ENCODE data around the gene DFFB.
"Not testable (repeated sequence)": the region's sequence is repeated elsewhere in the genome, so short reads cannot be mapped to it uniquely, and the experiment has no call there.

The DFFB gene

GRCh38 chr1:3915551-3916121 lies 58.4 kb downstream of the DFFB start:
- no peaks in the 10 kb centered on the region for H3K9me3 Mint-ChIP-seq
- H3K4me1 Mint-ChIP-seq (ENCODE audit: low read depth in 2 of 2): peaks cover 5 to 7% of the 10 kb centered on the region in 2 donors
- no peaks in the 10 kb centered on the region for H3K36me3 Mint-ChIP-seq (ENCODE audit: insufficient read depth)
- DNase-seq (no peak), ATAC-seq (replicated peaks) (no peak)
- H3K4me3 Mint-ChIP-seq: no peak overlapping the region
- no peak overlapping the region for H3K27ac Mint-ChIP-seq
- H3K27me3 Mint-ChIP-seq: peaks cover 22 to 49% of the 10 kb centered on the region in 2 donors

GRCh38 chr1:3917761-3918160 lies 60.5 kb downstream of the DFFB start:
- DNase-seq (no peak), ATAC-seq (replicated peaks) (no peak)
- H3K4me1 Mint-ChIP-seq (ENCODE audit: low read depth in 2 of 2): peaks cover 2 to 3% of the 10 kb centered on the region in 2 donors
- no peak overlapping the region for H3K4me3 Mint-ChIP-seq
- H3K27me3 Mint-ChIP-seq: peaks cover 22 to 48% of the 10 kb centered on the region in 2 donors
- no peak overlapping the region for H3K27ac Mint-ChIP-seq
- no peaks in the 10 kb centered on the region for H3K9me3 Mint-ChIP-seq
- H3K36me3 Mint-ChIP-seq (ENCODE audit: insufficient read depth): no peaks in the 10 kb centered on the region

GRCh38 chr1:3918359-3918758 lies 61.1 kb downstream of the DFFB start:
- H3K36me3 Mint-ChIP-seq (ENCODE audit: insufficient read depth); H3K4me1 Mint-ChIP-seq (ENCODE audit: low read depth in 2 of 2); H3K4me3 Mint-ChIP-seq; ATAC-seq (replicated peaks); H3K9me3 Mint-ChIP-seq; DNase-seq; H3K27ac Mint-ChIP-seq: not testable (repeated sequence)
- peaks cover 22 to 50% of the 10 kb centered on the region in 2 donors for H3K27me3 Mint-ChIP-seq

GRCh38 chr1:3918966-3919611 lies 61.8 kb downstream of the DFFB start:
- Mint-ChIP-seq H3K4me3 (no peak overlapping the region), H3K9me3 (no peaks in the 10 kb centered on the region), H3K27me3 (peaks cover 22 to 57% of the 10 kb centered on the region in 2 donors), H3K36me3 (ENCODE audit: insufficient read depth) (no peaks in the 10 kb centered on the region), H3K4me1 (ENCODE audit: low read depth in 2 of 2) (peaks cover 2 to 3% of the 10 kb centered on the region in 2 donors), H3K27ac (no peak overlapping the region)
- DNase-seq (no peak), ATAC-seq (replicated peaks) (no peak)

- H3K4me3 Mint-ChIP-seq: no peak overlapping the region
- no peak overlapping the region for H3K27ac Mint-ChIP-seq
- H3K36me3 Mint-ChIP-seq (ENCODE audit: insufficient read depth): no peaks in the 10 kb centered on the region
- H3K27me3 Mint-ChIP-seq: peaks cover 22 to 57% of the 10 kb centered on the region in 2 donors
- DNase-seq (no peak), ATAC-seq (replicated peaks) (no peak)
- peaks cover 2 to 3% of the 10 kb centered on the region in 2 donors for H3K4me1 Mint-ChIP-seq (ENCODE audit: low read depth in 2 of 2)
- no peaks in the 10 kb centered on the region for H3K9me3 Mint-ChIP-seq
These were observed 62.4 kb downstream of the DFFB start for GRCh38 chr1:3919706-3920105.

- H3K27me3 Mint-ChIP-seq: peaks cover 13 to 56% of the 10 kb centered on the region in 2 donors
- H3K27ac Mint-ChIP-seq: no peak overlapping the region
- H3K4me3 Mint-ChIP-seq: peak overlapping the region in 1 of 2 donors; percentile 31
- no peak for ATAC-seq (replicated peaks)
- DNase-seq: no peak
- H3K36me3 Mint-ChIP-seq (ENCODE audit: insufficient read depth): no peaks in the 10 kb centered on the region
- H3K4me1 Mint-ChIP-seq (ENCODE audit: low read depth in 2 of 2): peaks cover 2 to 3% of the 10 kb centered on the region in 2 donors
- H3K9me3 Mint-ChIP-seq: no peaks in the 10 kb centered on the region
These were observed 64.5 kb downstream of the DFFB start for GRCh38 chr1:3921765-3922164.

GRCh38 chr1:3922201-3922725 lies 65.0 kb downstream of the DFFB start:
- Mint-ChIP-seq H3K9me3 (no peaks in the 10 kb centered on the region), H3K27ac (peak overlapping the region in 1 of 2 donors; percentile 35), H3K36me3 (ENCODE audit: insufficient read depth) (no peaks in the 10 kb centered on the region), H3K27me3 (peaks cover 12 to 52% of the 10 kb centered on the region in 2 donors), H3K4me1 (ENCODE audit: low read depth in 2 of 2) (peaks cover 2 to 3% of the 10 kb centered on the region in 2 donors), H3K4me3 (peak overlapping the region; percentile 9 to 31)
- ATAC-seq (replicated peaks) (peak; percentile 82), DNase-seq (no peak)

GRCh38 chr1:3922851-3923250 lies 65.6 kb downstream of the DFFB start:
- H3K27ac Mint-ChIP-seq: peak overlapping the region in 1 of 2 donors; percentile 35
- no peaks in the 10 kb centered on the region for H3K9me3 Mint-ChIP-seq
- no peaks in the 10 kb centered on the region for H3K36me3 Mint-ChIP-seq (ENCODE audit: insufficient read depth)
- peaks cover 12 to 50% of the 10 kb centered on the region in 2 donors for H3K27me3 Mint-ChIP-seq
- H3K4me3 Mint-ChIP-seq: no peak overlapping the region
- no peak for ATAC-seq (replicated peaks)
- H3K4me1 Mint-ChIP-seq (ENCODE audit: low read depth in 2 of 2): peaks cover 2 to 3% of the 10 kb centered on the region in 2 donors
- no peak for DNase-seq

- Mint-ChIP-seq H3K27me3 (peaks cover 8 to 43% of the 10 kb centered on the region in 2 donors), H3K4me3 (no peak overlapping the region), H3K9me3 (no peaks in the 10 kb centered on the region), H3K27ac (no peak overlapping the region), H3K4me1 (ENCODE audit: low read depth in 2 of 2) (peaks cover 2 to 3% of the 10 kb centered on the region in 2 donors), H3K36me3 (ENCODE audit: insufficient read depth) (no peaks in the 10 kb centered on the region)
- ATAC-seq (replicated peaks): no peak
- DNase-seq: no peak
These were observed 66.3 kb downstream of the DFFB start for GRCh38 chr1:3923378-3924185.

GRCh38 chr1:3924186-3924824 lies 67.0 kb downstream of the DFFB start:
- H3K27me3 Mint-ChIP-seq: peaks cover 1 to 36% of the 10 kb centered on the region in 2 donors
- H3K27ac Mint-ChIP-seq: no peak overlapping the region
- H3K9me3 Mint-ChIP-seq: no peaks in the 10 kb centered on the region
- no peaks in the 10 kb centered on the region for H3K36me3 Mint-ChIP-seq (ENCODE audit: insufficient read depth)
- no peak overlapping the region for H3K4me3 Mint-ChIP-seq
- DNase-seq (no peak), ATAC-seq (replicated peaks) (no peak)
- peaks cover 2 to 3% of the 10 kb centered on the region in 2 donors for H3K4me1 Mint-ChIP-seq (ENCODE audit: low read depth in 2 of 2)

- Mint-ChIP-seq H3K4me1 (ENCODE audit: low read depth in 2 of 2) (peaks cover 2 to 3% of the 10 kb centered on the region in 2 donors), H3K4me3 (no peak overlapping the region), H3K27me3 (peaks cover 0 to 34% of the 10 kb centered on the region in 2 donors), H3K27ac (no peak overlapping the region), H3K9me3 (no peaks in the 10 kb centered on the region), H3K36me3 (ENCODE audit: insufficient read depth) (no peaks in the 10 kb centered on the region)
- ATAC-seq (replicated peaks): no peak
- no peak for DNase-seq
These were observed 67.5 kb downstream of the DFFB start for GRCh38 chr1:3924825-3925220.

GRCh38 chr1:3925256-3925655 lies 68.0 kb downstream of the DFFB start:
- Mint-ChIP-seq H3K4me1 (ENCODE audit: low read depth in 2 of 2) (peaks cover 2 to 3% of the 10 kb centered on the region in 2 donors), H3K36me3 (ENCODE audit: insufficient read depth) (peaks cover 2% of the 10 kb centered on the region), H3K27ac (no peak overlapping the region), H3K9me3 (peaks cover 0 to 3% of the 10 kb centered on the region in 2 donors), H3K4me3 (no peak overlapping the region), H3K27me3 (peaks cover 0 to 34% of the 10 kb centered on the region in 2 donors)
- DNase-seq (no peak), ATAC-seq (replicated peaks) (no peak)

- Mint-ChIP-seq H3K4me3 (no peak overlapping the region), H3K27ac (no peak overlapping the region), H3K27me3 (peaks cover 0 to 31% of the 10 kb centered on the region in 2 donors), H3K9me3 (peaks cover 0 to 5% of the 10 kb centered on the region in 2 donors), H3K4me1 (ENCODE audit: low read depth in 2 of 2) (peaks cover 2 to 3% of the 10 kb centered on the region in 2 donors), H3K36me3 (ENCODE audit: insufficient read depth) (peaks cover 3% of the 10 kb centered on the region)
- DNase-seq (no peak), ATAC-seq (replicated peaks) (no peak)
These were observed 68.5 kb downstream of the DFFB start for GRCh38 chr1:3925762-3926161.

Measured in effector memory CD8-positive, alpha-beta T cell (primary cell).